IMR-90 (cell line): ENCODE measurements around the gene SEMA4B.

Experiments
- CEBPB ChIP-seq: IDR thresholded peaks from 2 replicates; pipeline ENCODE4 v1.6.1; 2012; ENCODE audit warnings: low read depth, low read length, improper control_type of control experiment
- FOS ChIP-seq: fragments of 150-350 bp; IDR thresholded peaks from 2 replicates; pipeline ENCODE4 v1.6.1; 2016; ENCODE audit warnings: low read depth, low read length
- MAFK ChIP-seq: IDR thresholded peaks from 2 replicates; pipeline ENCODE4 v1.6.1; 2012; ENCODE audit warnings: low read depth, low read length, improper control_type of control experiment
- NFE2L2 ChIP-seq: fragments of 150-350 bp; IDR thresholded peaks from 2 replicates; pipeline ENCODE4 v1.6.1; 2016; ENCODE audit warnings: low read depth, mild to moderate bottlenecking, low read length
- POLR2A ChIP-seq: IDR thresholded peaks from 2 replicates; pipeline ENCODE4 v1.6.1; 2012; ENCODE audit warnings: mild to moderate bottlenecking, low read depth, low read length
- RAD21 ChIP-seq: IDR thresholded peaks from 2 replicates; pipeline ENCODE4 v1.6.1; 2012; ENCODE audit warnings: low read length, improper control_type of control experiment
- TF ChIP-seq, protein P1 (sequence below): conservative IDR thresholded peaks from 2 replicates; pipeline ENCODE4 v1.5.1; 2012; ENCODE audit warnings: mild to moderate bottlenecking, low read depth, low read length, improper control_type of control experiment
- TF ChIP-seq, protein P2 (sequence below): fragments of 150-350 bp; IDR thresholded peaks from 2 replicates; pipeline ENCODE4 v1.6.1; 2016; ENCODE audit warnings: low read depth, mild to moderate bottlenecking, low read length, moderate library complexity, borderline replicate concordance
- TF ChIP-seq, protein P3 (sequence below): fragments of 150-350 bp; IDR thresholded peaks from 2 replicates; pipeline ENCODE4 v1.6.1; 2017; ENCODE audit warnings: mild to moderate bottlenecking, antibody characterized with exemption, low read length, low read depth

DNA sequence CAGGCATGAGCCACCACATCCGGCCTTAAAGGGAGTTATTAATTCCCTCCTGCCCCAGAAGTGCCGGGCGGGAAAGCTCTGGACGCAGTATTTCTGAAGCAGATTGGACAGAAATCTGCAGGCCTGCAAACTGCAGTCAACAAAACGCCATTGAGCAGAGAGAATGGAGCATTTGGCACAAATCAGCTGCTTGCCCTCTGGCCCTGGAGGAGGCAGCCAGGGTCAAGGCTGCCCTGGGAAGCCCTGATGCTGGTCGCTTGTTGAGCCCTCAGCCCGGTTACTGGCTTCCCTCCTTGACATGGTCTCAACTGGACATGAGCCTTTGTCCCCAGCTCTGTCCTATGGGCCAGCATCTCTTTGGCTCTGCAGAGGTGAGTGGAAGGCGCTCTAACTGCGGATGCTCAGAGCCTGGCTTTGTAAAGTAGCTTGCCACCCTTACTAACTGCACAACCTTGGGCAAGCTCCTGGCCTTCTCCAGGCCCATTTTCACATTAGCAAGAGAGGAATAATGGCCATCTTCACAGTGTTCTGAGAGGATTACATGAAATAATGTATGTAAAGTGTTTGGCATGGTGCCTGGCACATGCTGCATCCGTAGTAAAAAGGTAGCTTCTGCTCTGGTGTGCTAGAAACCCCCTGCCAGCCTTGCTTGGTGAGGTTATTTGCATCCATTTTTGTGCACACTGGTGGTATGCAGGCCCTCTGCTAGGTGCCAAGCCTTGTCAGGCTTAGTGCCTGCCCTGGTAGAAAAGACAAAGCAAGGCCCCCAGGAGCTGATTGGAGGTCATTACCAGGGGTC, 4.1 kb downstream of the SEMA4B start:
- TF ChIP-seq, protein P1, sequence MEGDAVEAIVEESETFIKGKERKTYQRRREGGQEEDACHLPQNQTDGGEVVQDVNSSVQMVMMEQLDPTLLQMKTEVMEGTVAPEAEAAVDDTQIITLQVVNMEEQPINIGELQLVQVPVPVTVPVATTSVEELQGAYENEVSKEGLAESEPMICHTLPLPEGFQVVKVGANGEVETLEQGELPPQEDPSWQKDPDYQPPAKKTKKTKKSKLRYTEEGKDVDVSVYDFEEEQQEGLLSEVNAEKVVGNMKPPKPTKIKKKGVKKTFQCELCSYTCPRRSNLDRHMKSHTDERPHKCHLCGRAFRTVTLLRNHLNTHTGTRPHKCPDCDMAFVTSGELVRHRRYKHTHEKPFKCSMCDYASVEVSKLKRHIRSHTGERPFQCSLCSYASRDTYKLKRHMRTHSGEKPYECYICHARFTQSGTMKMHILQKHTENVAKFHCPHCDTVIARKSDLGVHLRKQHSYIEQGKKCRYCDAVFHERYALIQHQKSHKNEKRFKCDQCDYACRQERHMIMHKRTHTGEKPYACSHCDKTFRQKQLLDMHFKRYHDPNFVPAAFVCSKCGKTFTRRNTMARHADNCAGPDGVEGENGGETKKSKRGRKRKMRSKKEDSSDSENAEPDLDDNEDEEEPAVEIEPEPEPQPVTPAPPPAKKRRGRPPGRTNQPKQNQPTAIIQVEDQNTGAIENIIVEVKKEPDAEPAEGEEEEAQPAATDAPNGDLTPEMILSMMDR: no peak
- TF ChIP-seq POLR2A (no peak), FOS (no peak), RAD21 (no peak), NFE2L2 (no peak), CEBPB (no peak), MAFK (no peak)
- TF ChIP-seq, protein P2, sequence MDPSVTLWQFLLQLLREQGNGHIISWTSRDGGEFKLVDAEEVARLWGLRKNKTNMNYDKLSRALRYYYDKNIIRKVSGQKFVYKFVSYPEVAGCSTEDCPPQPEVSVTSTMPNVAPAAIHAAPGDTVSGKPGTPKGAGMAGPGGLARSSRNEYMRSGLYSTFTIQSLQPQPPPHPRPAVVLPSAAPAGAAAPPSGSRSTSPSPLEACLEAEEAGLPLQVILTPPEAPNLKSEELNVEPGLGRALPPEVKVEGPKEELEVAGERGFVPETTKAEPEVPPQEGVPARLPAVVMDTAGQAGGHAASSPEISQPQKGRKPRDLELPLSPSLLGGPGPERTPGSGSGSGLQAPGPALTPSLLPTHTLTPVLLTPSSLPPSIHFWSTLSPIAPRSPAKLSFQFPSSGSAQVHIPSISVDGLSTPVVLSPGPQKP: no peak
- TF ChIP-seq, protein P3, sequence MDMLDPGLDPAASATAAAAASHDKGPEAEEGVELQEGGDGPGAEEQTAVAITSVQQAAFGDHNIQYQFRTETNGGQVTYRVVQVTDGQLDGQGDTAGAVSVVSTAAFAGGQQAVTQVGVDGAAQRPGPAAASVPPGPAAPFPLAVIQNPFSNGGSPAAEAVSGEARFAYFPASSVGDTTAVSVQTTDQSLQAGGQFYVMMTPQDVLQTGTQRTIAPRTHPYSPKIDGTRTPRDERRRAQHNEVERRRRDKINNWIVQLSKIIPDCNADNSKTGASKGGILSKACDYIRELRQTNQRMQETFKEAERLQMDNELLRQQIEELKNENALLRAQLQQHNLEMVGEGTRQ: no peak
